Endometrial microvascular endothelial cells (primary cell): ENCODE results near the gene KCNH5. TPM values are rescaled to one million over a fixed set of nuclear protein-coding genes. Genes with fewer than 3 reads are reported as not detected.

Experiments
- in situ Hi-C: cut with HindIII; loops from 2 replicates; pipeline ENCODE4 v1.10.0; 2017; ENCODE audit warnings: low sequenced_read_pairs, low pct_unique_long_range_greater_than_20kb; ENCODE audit errors: inconsistent ontology term
- total RNA-seq: library from RNA; depleted of rRNA; stranded (reverse); fragments of >200 nt; gene quantifications from one replicate; pipeline ENCODE4 v1.2.3, GENCODE V29; 2015; ENCODE audit errors: inconsistent ontology term

Gene KCNH5
- total RNA-seq, 1 donor from 2014 or later: not detected

- in situ Hi-C loops: no loop called here
These were observed 390.1 kb downstream of the KCNH5 start for GRCh38 chr14:62655166-62655565.

GRCh38 chr14:62654641-62655040 lies 390.6 kb downstream of the KCNH5 start:
- in situ Hi-C loops: no loop called here

Other genes with a start within 250 kb of the KCNH5 start
- 23.0 TPM for gene RHOJ, start 159.0 kb upstream of the KCNH5 start, total RNA-seq